Urinary bladder (tissue), 4 donors: ENCODE measurements around the gene INTS1. TPM values are rescaled to one million over a fixed set of nuclear protein-coding genes. Genes with fewer than 3 reads are reported as not detected.
A peak's percentile ranks its signal among the peaks of the same experiment; 100 is the strongest.

Experiments used
- DNase-seq: peaks from one replicate; pipeline ENCODE4 v3.0.0-alpha.2; 2015; ENCODE audit errors: extremely low spot score
- H3K27ac ChIP-seq: one replicate; pipeline ENCODE4 v1.5.1; 2013; ENCODE audit warnings: low read depth, mild to moderate bottlenecking, moderate library complexity
- H3K36me3 ChIP-seq: one replicate; pipeline ENCODE4 v1.6.1; 2013; ENCODE audit warnings: mild to moderate bottlenecking, moderate library complexity; ENCODE audit not compliant: insufficient read depth
- H3K4me1 ChIP-seq: one replicate; pipeline ENCODE4 v1.6.1; 2013; ENCODE audit warnings: mild to moderate bottlenecking, moderate library complexity; ENCODE audit not compliant: insufficient read depth
- H3K4me3 ChIP-seq: one replicate; pipeline ENCODE4 v1.5.1; 2013; ENCODE audit warnings: low read depth, low read length
- WGBS: extraction: QIAGEN DNeasy Blood & Tissue Kit; methylation state at CpG from one replicate; pipeline ENCODE4 v1.1.7; 2013; 5-methylcytosine and 5-hydroxymethylcytosine counted together
- polyA plus RNA-seq: library from polyadenylated mRNA; stranded (reverse); fragments of 200-250 nt; gene quantifications from one replicate; pipeline ENCODE4 v1.2.3, GENCODE V29; 2013
- total RNA-seq: library from RNA; depleted of rRNA; stranded (reverse); fragments of >200 nt; gene quantifications from one replicate; pipeline ENCODE4 v1.2.3, GENCODE V29; 2014
- donor health status: healthy with polysubstance abuse.
- donor health status: healthy.

INTS1 gene
- total and polyA plus RNA-seq, 2 donors = 13.7 to 55.6 TPM

- 79% methylated on average over 12 of the region's 12 CpGs for WGBS
- H3K4me1 ChIP-seq = no peaks in the 10 kb centered on the region
- H3K27ac ChIP-seq = no peak overlapping the region
- DNase-seq = no peak
- no peaks in the 10 kb centered on the region for H3K36me3 ChIP-seq
- H3K4me3 ChIP-seq = no peak overlapping the region
These were observed 10.2 kb upstream of the INTS1 start for GRCh38 chr7:1514407-1514806.

GRCh38 chr7:1513657-1514095 lies 9.5 kb upstream of the INTS1 start:
- H3K27ac ChIP-seq = peak overlapping the region; percentile 25
- WGBS = 38% methylated on average over 20 of the region's 20 CpGs
- no peak for DNase-seq
- no peaks in the 10 kb centered on the region for H3K36me3 ChIP-seq
- H3K4me1 ChIP-seq = no peaks in the 10 kb centered on the region
- H3K4me3 ChIP-seq = no peak overlapping the region

GRCh38 chr7:1512781-1513656 lies 8.8 kb upstream of the INTS1 start:
- Histone ChIP-seq H3K4me3 (no peak overlapping the region), H3K27ac (peak overlapping the region; percentile 25), H3K36me3 (no peaks in the 10 kb centered on the region), H3K4me1 (no peaks in the 10 kb centered on the region)
- no peak for DNase-seq
- WGBS = 63% methylated on average over 35 of the region's 35 CpGs

GRCh38 chr7:1511444-1512422 lies 7.5 kb upstream of the INTS1 start:
- 82% methylated on average over 30 of the region's 30 CpGs for WGBS
- no peak overlapping the region for H3K4me3 ChIP-seq
- no peaks in the 10 kb centered on the region for H3K4me1 ChIP-seq
- H3K27ac ChIP-seq = no peak overlapping the region
- H3K36me3 ChIP-seq = no peaks in the 10 kb centered on the region
- no peak for DNase-seq

GRCh38 chr7:1510780-1511154 lies 6.6 kb upstream of the INTS1 start:
- H3K4me1 ChIP-seq = no peaks in the 10 kb centered on the region
- no peak for DNase-seq
- H3K36me3 ChIP-seq = no peaks in the 10 kb centered on the region
- WGBS = 72% methylated on average over 16 of the region's 16 CpGs
- H3K4me3 ChIP-seq = no peak overlapping the region
- H3K27ac ChIP-seq = no peak overlapping the region

- no peak for DNase-seq
- Histone ChIP-seq H3K4me1 (no peaks in the 10 kb centered on the region), H3K36me3 (no peaks in the 10 kb centered on the region), H3K27ac (no peak overlapping the region), H3K4me3 (no peak overlapping the region)
- WGBS = 86% methylated on average over 14 of the region's 14 CpGs
These were observed 5.0 kb upstream of the INTS1 start for GRCh38 chr7:1509226-1509625.

- H3K4me3 ChIP-seq = no peak overlapping the region
- 76% methylated on average over 10 of the region's 10 CpGs for WGBS
- no peak overlapping the region for H3K27ac ChIP-seq
- no peaks in the 10 kb centered on the region for H3K36me3 ChIP-seq
- H3K4me1 ChIP-seq = no peaks in the 10 kb centered on the region
- DNase-seq = no peak
These were observed 4.1 kb upstream of the INTS1 start for GRCh38 chr7:1508277-1508758.

- Histone ChIP-seq H3K27ac (no peak overlapping the region), H3K4me3 (no peak overlapping the region), H3K4me1 (no peaks in the 10 kb centered on the region), H3K36me3 (no peaks in the 10 kb centered on the region)
- WGBS = 80% methylated on average over 35 of the region's 35 CpGs
- no peak for DNase-seq
These were observed 1.8 kb upstream of the INTS1 start for GRCh38 chr7:1505731-1506550.

- Histone ChIP-seq H3K4me1 (no peaks in the 10 kb centered on the region), H3K36me3 (peaks cover 3% of the 10 kb centered on the region), H3K4me3 (peak overlapping the region; percentile 97), H3K27ac (no peak overlapping the region)
- no peak for DNase-seq
- WGBS = 31% methylated on average over 24 of the region's 24 CpGs
These were observed 799 bp downstream of the INTS1 start for GRCh38 chr7:1503390-1503789.

- peak overlapping the region; percentile 97 for H3K4me3 ChIP-seq
- H3K36me3 ChIP-seq = peaks cover 3% of the 10 kb centered on the region
These were observed 1.3 kb downstream of the INTS1 start for GRCh38 chr7:1502845-1503244.

GRCh38 chr7:1501487-1502270 lies 2.5 kb downstream of the INTS1 start:
- no peak for DNase-seq
- no peaks in the 10 kb centered on the region for H3K4me1 ChIP-seq
- peaks cover 3% of the 10 kb centered on the region for H3K36me3 ChIP-seq
- 91% methylated on average over 21 of the region's 21 CpGs for WGBS
- H3K27ac ChIP-seq = no peak overlapping the region
- no peak overlapping the region for H3K4me3 ChIP-seq

More at GRCh38 chr7:1502845-1503244, 1.3 kb downstream of the INTS1 start:
- Histone ChIP-seq H3K27ac (no peak overlapping the region), H3K4me1 (no peaks in the 10 kb centered on the region)
- WGBS = 88% methylated on average over 20 of the region's 20 CpGs
- no peak for DNase-seq

- Histone ChIP-seq H3K27ac (no peak overlapping the region), H3K4me3 (no peak overlapping the region), H3K36me3 (peaks cover 5% of the 10 kb centered on the region), H3K4me1 (no peaks in the 10 kb centered on the region)
- DNase-seq = no peak
- 96% methylated on average over 34 of the region's 34 CpGs for WGBS
These were observed 4.0 kb downstream of the INTS1 start for GRCh38 chr7:1500064-1500807.
